ENCODE results near the gene SPEF1.
"Not testable (repeated sequence)": the region's sequence is repeated elsewhere in the genome, so short reads cannot be mapped to it uniquely, and the experiment has no call there.

GRCh38 chr20:3829891-3830290, 48.6 kb upstream of the SPEF1 start:
- TF ChIP-seq CTCF, POLR2A (IDR thresholded peaks at IDR 0.05): not testable (repeated sequence)

Measured in body of pancreas (tissue), 4 donors.